MM.1S (cell line): Measurements from ENCODE around the gene PHOX2A.

ENCODE experiments used
- DNase-seq: peaks from one replicate; pipeline ENCODE4 v3.0.0-alpha.2; 2015
- H2AFZ ChIP-seq: fragments of 300-600 bp; sonication (generic); 2 replicates; pipeline ENCODE4 v1.6.0; 2016; ENCODE audit warnings: antibody characterized with exemption, low read length
- H3F3A ChIP-seq: fragments of 300-600 bp; sonication (generic); 2 replicates; pipeline ENCODE4 v1.6.1; 2016; ENCODE audit warnings: mild to moderate bottlenecking, antibody characterized with exemption, low read length, moderate library complexity, mixed read lengths; ENCODE audit not compliant: insufficient read depth
- H3K27ac ChIP-seq: fragments of 300-600 bp; sonication (generic); 2 replicates; pipeline ENCODE4 v1.5.1; 2016; ENCODE audit warnings: mild to moderate bottlenecking, low read length
- H3K27me3 ChIP-seq: fragments of 300-600 bp; sonication (generic); replicated peaks from 2 replicates; pipeline ENCODE4 v1.6.0; 2016; ENCODE audit warnings: low read length; ENCODE audit not compliant: insufficient read depth
- H3K36me3 ChIP-seq: fragments of 300-600 bp; sonication (generic); replicated peaks from 2 replicates; pipeline ENCODE4 v1.6.1; 2016; ENCODE audit warnings: mild to moderate bottlenecking, low read length, mixed read lengths; ENCODE audit not compliant: insufficient read depth
- H3K4me1 ChIP-seq: fragments of 300-600 bp; sonication (generic); 2 replicates; pipeline ENCODE4 v1.6.1; 2016; ENCODE audit warnings: low read length, mixed read lengths
- H3K4me2 ChIP-seq: fragments of 300-600 bp; sonication (generic); 2 replicates; pipeline ENCODE4 v1.6.0; 2016; ENCODE audit warnings: low read depth, low read length
- H3K4me3 ChIP-seq: fragments of 300-600 bp; sonication (generic); 2 replicates; pipeline ENCODE4 v1.5.1; 2016; ENCODE audit warnings: low read length, mixed read lengths
- H3K79me2 ChIP-seq: fragments of 300-600 bp; sonication (generic); 2 replicates; pipeline ENCODE4 v1.6.1; 2016; ENCODE audit warnings: mixed run types, low read length, mixed read lengths
- H3K9ac ChIP-seq: fragments of 300-600 bp; sonication (generic); 2 replicates; pipeline ENCODE4 v1.6.1; 2016; ENCODE audit warnings: low read length, mixed read lengths
- H3K9me2 ChIP-seq: fragments of 300-600 bp; sonication (generic); replicated peaks from 2 replicates; pipeline ENCODE4 v1.6.1; 2016; ENCODE audit warnings: mild to moderate bottlenecking, low read length, mixed read lengths; ENCODE audit not compliant: insufficient read depth
- H3K9me3 ChIP-seq: fragments of 300-600 bp; sonication (generic); replicated peaks from 2 replicates; pipeline ENCODE4 v1.6.1; 2016; ENCODE audit warnings: mild to moderate bottlenecking, low read length, mixed read lengths; ENCODE audit not compliant: insufficient read depth
- H4K20me1 ChIP-seq: fragments of 300-600 bp; sonication (generic); 2 replicates; pipeline ENCODE4 v1.6.1; 2016; ENCODE audit warnings: mild to moderate bottlenecking, low read length, moderate library complexity, mixed read lengths; ENCODE audit not compliant: insufficient read depth
- CTCF ChIP-seq: fragments of 300-600 bp; sonication (generic); IDR thresholded peaks from 2 replicates; pipeline ENCODE4 v1.5.1; 2016; ENCODE audit warnings: antibody characterized with exemption, low read length, mixed read lengths
- EZH2 ChIP-seq: fragments of 300-600 bp; sonication (generic); optimal IDR thresholded peaks from 2 replicates; pipeline ENCODE3; 2017; ENCODE audit warnings: low read depth, mild to moderate bottlenecking, antibody characterized with exemption, low read length, mixed read lengths
- EZH2phosphoT487 ChIP-seq: fragments of 300-600 bp; sonication (generic); IDR thresholded peaks from 2 replicates; pipeline ENCODE4 v1.6.1; 2018; ENCODE audit warnings: antibody characterized with exemption, low read length

PHOX2A gene

GRCh38 chr11:72244060-72244360, at the start of gene PHOX2A:
Gene PHOX2A (minus strand): TSS chr11:72244176. CDS start chr11:72244004, 172 bp downstream.
- H4K20me1 ChIP-seq: no peaks in the 10 kb centered on the region
- DNase-seq: no peak
- H3K9me2 ChIP-seq: no peaks in the 10 kb centered on the region
- H2AFZ ChIP-seq: no peak within 1 kb of the TSS
- H3K9ac ChIP-seq: no peak within 1 kb of the TSS
- H3K27me3 ChIP-seq: peaks cover 36% of the 10 kb centered on the region
- no peaks in the 10 kb centered on the region for H3K9me3 ChIP-seq
- H3F3A ChIP-seq: no peaks in the 10 kb centered on the region
- H3K79me2 ChIP-seq: no peaks in the 10 kb centered on the region
- no peak within 1 kb of the TSS for H3K4me3 ChIP-seq
- H3K36me3 ChIP-seq: no peaks in the 10 kb centered on the region
- no peak within 1 kb of the TSS for H3K4me2 ChIP-seq
- TF ChIP-seq EZH2: no peak
- no peak for TF ChIP-seq EZH2phosphoT487
- no peak for TF ChIP-seq CTCF
- no peak within 1 kb of the TSS for H3K27ac ChIP-seq
- H3K4me1 ChIP-seq: no peaks in the 10 kb centered on the region

- Histone ChIP-seq H3K27me3 (no peaks in the 10 kb centered on the region), H2AFZ (no peak overlapping the region), H3K36me3 (no peaks in the 10 kb centered on the region), H3K9me2 (no peaks in the 10 kb centered on the region), H4K20me1 (no peaks in the 10 kb centered on the region), H3K27ac (no peak overlapping the region), H3K9me3 (no peaks in the 10 kb centered on the region), H3K9ac (no peak overlapping the region), H3K4me1 (no peaks in the 10 kb centered on the region), H3F3A (no peaks in the 10 kb centered on the region), H3K79me2 (no peaks in the 10 kb centered on the region), H3K4me3 (no peak overlapping the region), H3K4me2 (no peak overlapping the region)
- no peak for TF ChIP-seq EZH2
- no peak for TF ChIP-seq EZH2phosphoT487
- TF ChIP-seq CTCF: no peak
- DNase-seq: no peak
Observed at GRCh38 chr11:72293391-72293790, 49.4 kb upstream of the PHOX2A start.

GRCh38 chr11:72292106-72292785, 48.3 kb upstream of the PHOX2A start:
- no peaks in the 10 kb centered on the region for H3F3A ChIP-seq
- no peaks in the 10 kb centered on the region for H3K27me3 ChIP-seq
- no peak overlapping the region for H3K27ac ChIP-seq
- no peaks in the 10 kb centered on the region for H3K9me3 ChIP-seq
- DNase-seq: no peak
- H3K4me2 ChIP-seq: no peak overlapping the region
- TF ChIP-seq EZH2: no peak
- TF ChIP-seq CTCF: no peak
- TF ChIP-seq EZH2phosphoT487: no peak
- H3K79me2 ChIP-seq: no peaks in the 10 kb centered on the region
- no peaks in the 10 kb centered on the region for H4K20me1 ChIP-seq
- no peak overlapping the region for H3K4me3 ChIP-seq
- no peaks in the 10 kb centered on the region for H3K9me2 ChIP-seq
- no peak overlapping the region for H2AFZ ChIP-seq
- H3K36me3 ChIP-seq: no peaks in the 10 kb centered on the region
- H3K4me1 ChIP-seq: no peaks in the 10 kb centered on the region
- H3K9ac ChIP-seq: no peak overlapping the region
